ENCODE measurements around the gene CHRNB4.

GRCh38 chr15:78618490-78618934 is 22.5 kb downstream of the CHRNB4 start:
- TF ChIP-seq SNAI2 (CRISPR knock-in tag; IDR thresholded peaks at IDR 0.05) (peak; percentile 24; the same call in 1 of the 2 replicates), ZNF8 (CRISPR knock-in tag; IDR thresholded peaks at IDR 0.05) (no peak), RARB (CRISPR knock-in tag; IDR thresholded peaks at IDR 0.05) (no peak), PPARA (CRISPR knock-in tag; IDR thresholded peaks at IDR 0.05; ENCODE audit: borderline replicate concordance) (no peak), ESRRG (CRISPR knock-in tag; IDR thresholded peaks at IDR 0.05) (no peak), CREB5 (CRISPR knock-in tag; IDR thresholded peaks at IDR 0.05; ENCODE audit: low read depth) (peak; percentile 86; the same call in 1 of the 2 replicates), ARNTL (CRISPR knock-in tag; IDR thresholded peaks at IDR 0.05; ENCODE audit: borderline replicate concordance, low read depth) (no peak), PATZ1 (CRISPR knock-in tag; IDR thresholded peaks at IDR 0.05; ENCODE audit: borderline replicate concordance) (no peak), ZNF565 (CRISPR knock-in tag; conservative IDR thresholded peaks at IDR 0.05; ENCODE audit: low read depth) (no peak), CSRNP3 (CRISPR knock-in tag; IDR thresholded peaks at IDR 0.05) (no peak), ZFP3 (CRISPR knock-in tag; IDR thresholded peaks at IDR 0.05) (0 out of 2 replicates have a peak, but pooled peaks have one; percentile 69), TOX (CRISPR knock-in tag; IDR thresholded peaks at IDR 0.05; ENCODE audit: borderline replicate concordance) (no peak), BACH2 (CRISPR knock-in tag; IDR thresholded peaks at IDR 0.05; ENCODE audit: borderline replicate concordance) (no peak)
